Sciatic nerve (tissue), 2 donors: ENCODE results near the gene SCLT1. TPM values are rescaled to one million over a fixed set of nuclear protein-coding genes. Genes with fewer than 3 reads are reported as not detected.
A peak's percentile ranks its signal among the peaks of the same experiment; 100 is the strongest.

Experiments
- ATAC-seq: fragments of 200-7000 bp; cut with Tn5 transposase; one replicate; pipeline ENCODE4 v1.9.1; 2020; ENCODE audit warnings: mild to moderate bottlenecking, moderate library complexity
- DNase-seq: peaks from one replicate; pipeline ENCODE4 v3.0.0-alpha.2; 2020; ENCODE audit warnings: low spot score
- intact Hi-C: fragments of 100-400 bp; cut with DNase I; formaldehyde crosslinking; loops from one replicate; pipeline ENCODE4 v1.14.2; 2022
- total RNA-seq: library from RNA; stranded (reverse); fragmentation: NEBNext Ultra II Directional; extraction: Animal tissue kit (Norgen Biotek cat#: 25700); gene quantifications from one replicate; pipeline ENCODE4 v1.2.1, GENCODE V29; 2021
- donor health status: DM: no; HTN: no; CAD: no.
- donor health status: DM: no; HTN: no; CAD: no.

The SCLT1 gene
- total RNA-seq, 1 donor from 2014 or later: 23.7 TPM

DNA sequence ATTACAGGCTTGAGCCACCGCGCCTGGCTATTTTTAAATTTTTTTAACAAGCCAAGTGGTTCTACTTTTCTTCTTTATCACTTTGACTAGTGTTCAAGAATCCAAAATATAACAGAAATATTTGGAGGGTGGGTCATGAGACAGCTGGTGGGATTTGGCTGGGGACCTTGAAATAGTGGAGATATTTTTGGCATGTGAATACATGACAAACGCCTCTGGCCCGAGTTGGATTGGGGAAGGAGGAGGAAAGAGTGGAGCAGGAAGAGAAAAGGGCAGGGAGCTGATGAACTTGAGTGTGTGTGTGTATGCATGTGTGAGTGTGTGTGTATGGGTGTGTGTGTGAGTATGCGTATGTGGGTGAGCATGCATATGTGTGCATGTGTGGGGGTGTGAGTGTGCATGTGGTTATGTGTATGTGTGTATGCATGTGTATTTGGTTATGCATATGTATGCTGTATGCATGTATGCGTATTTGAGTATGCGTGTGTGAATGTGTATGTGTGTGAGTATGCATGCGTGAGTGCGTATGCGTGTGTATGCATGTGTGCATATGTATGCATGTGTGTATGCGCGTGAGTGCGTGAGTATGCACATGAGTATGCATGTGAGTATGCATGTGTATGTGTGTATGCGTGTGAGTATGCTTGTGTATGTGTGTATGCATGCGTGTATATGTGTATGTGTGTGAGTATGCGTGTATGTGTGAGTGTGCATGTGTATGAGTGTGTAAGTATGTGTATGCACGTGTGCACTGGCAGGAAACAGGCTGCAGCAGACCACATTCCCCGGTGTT lies 234.3 kb downstream of the SCLT1 start:
- ATAC-seq (peak; percentile 34), DNase-seq (no peak)
- intact Hi-C loops: no loop called here

DNA sequence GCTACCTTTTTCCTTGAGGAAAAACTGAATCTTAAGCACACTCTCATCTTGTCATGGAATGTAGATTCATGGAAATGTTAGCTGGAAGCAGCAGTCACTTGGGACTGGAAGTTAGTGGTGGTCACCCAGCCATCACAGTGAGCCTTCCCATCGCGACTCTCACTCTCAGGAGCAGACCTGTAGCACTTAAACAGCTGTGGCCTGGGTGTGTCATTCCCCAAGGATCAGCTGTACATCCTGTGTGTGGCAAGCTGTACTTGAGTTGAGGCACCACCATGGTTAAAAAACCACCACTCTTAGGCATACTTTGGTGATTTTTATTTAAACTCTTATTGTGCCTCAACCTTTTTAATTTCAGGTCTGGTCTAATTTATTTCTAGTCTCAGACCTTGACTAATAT lies 237.1 kb downstream of the SCLT1 start:
- ATAC-seq (no peak), DNase-seq (no peak)
- intact Hi-C loops: no loop called here

DNA sequence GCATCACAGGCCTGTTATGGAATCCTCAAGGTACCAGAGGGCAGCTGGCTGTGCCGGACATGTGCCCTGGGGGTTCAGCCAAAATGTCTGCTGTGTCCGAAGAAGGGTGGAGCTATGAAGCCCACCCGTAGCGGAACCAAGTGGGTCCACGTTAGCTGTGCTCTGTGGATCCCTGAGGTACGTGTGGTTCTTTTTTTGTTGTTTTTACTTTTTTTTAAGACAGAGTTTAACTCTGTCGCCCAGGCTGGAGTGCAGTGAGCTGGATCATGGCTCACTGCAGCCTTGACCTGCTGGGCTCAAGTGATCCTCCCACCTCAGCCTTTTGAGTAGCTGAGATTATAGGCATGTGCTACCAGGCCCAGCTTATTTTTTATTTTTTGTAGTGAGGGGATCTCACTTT lies 237.7 kb downstream of the SCLT1 start:
- ATAC-seq: no peak
- DNase-seq: no peak
- intact Hi-C loops: no loop called here

DNA sequence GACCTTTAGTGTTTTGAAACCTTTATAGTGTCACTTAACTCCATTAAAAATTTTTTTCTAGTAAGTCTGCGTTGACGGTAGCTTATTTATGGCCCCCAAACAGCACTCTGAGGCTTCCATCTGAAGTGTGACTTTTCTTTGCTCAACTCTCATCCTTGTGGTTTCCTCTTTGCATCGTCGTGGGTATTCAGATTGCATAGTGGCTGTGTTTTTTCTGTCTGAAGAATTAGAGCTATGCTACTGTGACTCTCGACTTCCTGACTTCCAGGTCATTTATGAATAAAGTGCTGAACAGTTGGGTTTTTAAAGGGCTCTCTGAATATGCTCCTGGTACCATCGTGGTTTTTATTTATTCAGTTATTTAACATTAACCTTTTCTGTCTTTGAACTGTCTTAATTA lies 238.9 kb downstream of the SCLT1 start:
- intact Hi-C loops: no loop called here
- DNase-seq (no peak), ATAC-seq (no peak)

GRCh38 chr4:128853741-128854140 lies 239.6 kb downstream of the SCLT1 start:
- intact Hi-C loops: no loop called here
- no peak for DNase-seq
- ATAC-seq: no peak

DNA sequence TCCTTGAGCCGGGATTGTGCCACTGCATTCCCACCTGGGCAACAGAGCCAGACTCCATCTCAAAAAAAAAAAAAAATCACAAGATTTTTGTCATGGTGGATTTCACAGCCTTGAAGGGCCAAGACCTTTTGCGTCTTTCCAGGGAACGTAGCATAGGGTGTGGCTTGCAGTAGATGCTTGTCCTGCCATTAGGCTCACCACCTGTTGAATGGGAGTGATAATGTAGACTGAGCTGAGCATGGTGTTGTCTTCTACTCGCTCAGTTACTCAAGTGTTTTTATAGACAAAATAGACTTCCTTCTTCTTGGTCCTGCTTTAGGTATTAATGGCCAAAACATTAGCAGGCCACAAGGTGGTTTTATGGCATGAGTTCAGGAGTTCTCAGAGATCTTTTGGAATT lies 243.1 kb downstream of the SCLT1 start:
- ATAC-seq: no peak
- intact Hi-C loops: no loop called here
- DNase-seq: no peak

DNA sequence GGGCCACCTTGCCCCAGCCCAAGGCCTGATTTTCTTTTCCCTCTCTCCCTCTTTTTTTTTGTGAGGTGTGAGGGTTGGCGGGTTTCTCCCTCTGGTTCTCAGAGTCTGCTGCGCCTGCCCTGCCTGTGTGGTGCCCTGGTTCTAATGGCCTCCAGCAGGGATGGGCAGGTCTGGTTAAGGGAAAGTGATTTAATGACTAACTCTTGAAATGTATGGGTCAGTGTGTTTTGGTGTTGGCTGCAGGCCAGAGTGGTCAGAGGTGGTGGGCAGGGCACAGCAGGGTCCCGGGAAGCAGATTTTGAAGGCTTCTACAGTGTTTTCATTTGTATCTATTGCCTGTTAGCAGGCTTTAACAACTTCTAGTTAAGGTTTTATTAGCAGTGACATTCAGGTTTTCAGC lies 244.9 kb downstream of the SCLT1 start:
- intact Hi-C loops: no loop called here
- no peak for ATAC-seq

GRCh38 chr4:128847082-128847724 lies 246.1 kb downstream of the SCLT1 start:
- DNase-seq (no peak), ATAC-seq (no peak)
- intact Hi-C loops: no loop called here

More for the DNA sequence above, 244.9 kb downstream of the SCLT1 start:
- no peak for DNase-seq

GRCh38 chr4:128846063-128846462 lies 247.3 kb downstream of the SCLT1 start:
- intact Hi-C loops: no loop called here
- ATAC-seq (peak; percentile 39), DNase-seq (no peak)

GRCh38 chr4:128844931-128845330 lies 248.4 kb downstream of the SCLT1 start:
- intact Hi-C loops: no loop called here
- ATAC-seq: peak; percentile 96
- DNase-seq: peak; percentile 76

GRCh38 chr4:128841402-128841801 lies 251.9 kb downstream of the SCLT1 start:
- intact Hi-C loops: no loop called here
- ATAC-seq: no peak
- DNase-seq: no peak

DNA sequence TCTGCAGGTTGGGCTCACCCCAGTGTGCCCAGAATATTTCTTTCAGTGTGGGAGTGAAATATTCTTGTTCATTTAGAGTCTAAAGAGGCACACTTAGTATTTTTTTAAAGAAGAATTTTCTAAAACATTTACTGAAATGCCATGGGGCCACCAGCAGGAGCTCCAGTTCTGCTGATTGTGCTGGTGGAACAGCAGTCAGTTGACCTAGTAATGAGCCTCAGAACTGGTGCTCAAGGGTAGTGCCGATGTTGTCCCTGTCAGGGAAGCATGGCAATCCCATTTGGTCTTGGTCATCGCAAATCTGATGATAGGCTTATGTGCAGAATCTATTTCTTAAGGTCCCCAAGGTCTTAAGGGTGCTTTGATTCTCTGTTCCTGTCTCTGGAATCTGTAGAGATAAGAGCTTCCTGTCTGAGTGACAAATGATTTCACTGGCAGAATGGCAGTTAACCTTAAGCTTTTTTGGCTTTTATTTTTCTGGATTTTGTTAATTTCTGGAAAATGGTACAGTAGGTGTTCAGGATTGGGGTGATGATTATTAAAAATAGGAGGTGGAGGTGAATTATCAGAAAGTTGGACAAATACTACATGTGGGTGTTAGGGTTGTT lies 252.5 kb downstream of the SCLT1 start:
- intact Hi-C loops: no loop called here
- ATAC-seq (no peak), DNase-seq (no peak)

GRCh38 chr4:128837679-128838078 lies 255.7 kb downstream of the SCLT1 start:
- intact Hi-C loops: no loop called here
- ATAC-seq (no peak), DNase-seq (no peak)

GRCh38 chr4:128837198-128837597 lies 256.1 kb downstream of the SCLT1 start:
- ATAC-seq: no peak
- no peak for DNase-seq
- intact Hi-C loops: no loop called here

GRCh38 chr4:128835498-128836222 lies 257.7 kb downstream of the SCLT1 start:
- intact Hi-C loops: no loop called here
- ATAC-seq: peak; percentile 93

More at GRCh38 chr4:128835498-128836222, 257.7 kb downstream of the SCLT1 start:
- peak; percentile 67 for DNase-seq

Other genes with a start within 250 kb of the SCLT1 start
- gene C4orf33, start 2.6 kb upstream of the SCLT1 start, total RNA-seq: 7.0 TPM